Prostate gland (tissue), 2 donors: ENCODE results near the gene TNNC1. TPM values are rescaled to one million over a fixed set of nuclear protein-coding genes. Genes with fewer than 3 reads are reported as not detected.
A peak's percentile ranks its signal among the peaks of the same experiment; 100 is the strongest.

ENCODE experiments used
- DNase-seq: peaks from one replicate; pipeline ENCODE4 v3.0.0-alpha.2; 2019; ENCODE audit warnings: low spot score
- H3K27ac ChIP-seq, 2 donors: fragments of 200-600 bp; sonication (generic); 2 replicates each; pipeline ENCODE4 v1.5.1; 2017 to 2019
- H3K27me3 ChIP-seq: fragments of 200-600 bp; sonication (generic); replicated peaks from 2 replicates; pipeline ENCODE4 v1.5.1; 2019; ENCODE audit not compliant: insufficient read depth
- H3K36me3 ChIP-seq, 2 donors: fragments of 200-600 bp; sonication (generic); 1 replicate in 1 of 2; 2 replicates in 1 of 2; pipeline versions ENCODE4 v1.5.1 to v1.8.1; 2017 to 2019
- H3K4me1 ChIP-seq: fragments of 200-600 bp; sonication (generic); replicated peaks from 2 replicates; pipeline ENCODE4 v1.5.1; 2019
- H3K4me3 ChIP-seq, 2 donors: fragments of 200-600 bp; sonication (generic); 2 replicates each; pipeline ENCODE4 v1.5.1; 2017 to 2019
- H3K9me3 ChIP-seq: fragments of 200-600 bp; sonication (generic); 2 replicates; pipeline ENCODE4 v1.5.1; 2017
- POLR2A ChIP-seq: fragments of 450-650 bp; IDR thresholded peaks from one replicate; pipeline ENCODE4 v1.6.1; 2016; ENCODE audit warnings: antibody characterized with exemption, mild to moderate bottlenecking
- POLR2AphosphoS5 ChIP-seq: sonication (generic); formaldehyde crosslinking; IDR thresholded peaks from one replicate; pipeline ENCODE4 v1.6.1; 2017; ENCODE audit warnings: antibody characterized with exemption
- WGBS: methylation state at CpG from one replicate; pipeline ENCODE4 v1.1.5; 2018; 5-methylcytosine and 5-hydroxymethylcytosine counted together
- intact Hi-C: fragments of 100-400 bp; cut with DNase I; formaldehyde crosslinking; loops from one replicate; pipeline ENCODE4 v1.14.2; 2022
- total RNA-seq, 2 donors: library from RNA; depleted of rRNA; stranded (reverse); fragments of >200 nt; gene quantifications; one replicate each; pipeline ENCODE4 v1.1.0, GENCODE V29; 2016
- TF ChIP-seq, protein P1 (sequence below), 4 experiments: fragments of 200-600 bp in 2 of 4; fragments of 450-650 bp in 2 of 4; sonication (generic) in 2 of 4; IDR thresholded peaks; 1 replicate in 3 of 4; 2 replicates in 1 of 4; pipeline ENCODE4 v1.5.1; 2016 to 2019; ENCODE audit warnings: antibody characterized with exemption in 4 of 4, mild to moderate bottlenecking in 2 of 4, moderate library complexity in 2 of 4

The TNNC1 gene
- total RNA-seq, 2 donors from 2014 or later: 2.7 to 109 TPM

DNA sequence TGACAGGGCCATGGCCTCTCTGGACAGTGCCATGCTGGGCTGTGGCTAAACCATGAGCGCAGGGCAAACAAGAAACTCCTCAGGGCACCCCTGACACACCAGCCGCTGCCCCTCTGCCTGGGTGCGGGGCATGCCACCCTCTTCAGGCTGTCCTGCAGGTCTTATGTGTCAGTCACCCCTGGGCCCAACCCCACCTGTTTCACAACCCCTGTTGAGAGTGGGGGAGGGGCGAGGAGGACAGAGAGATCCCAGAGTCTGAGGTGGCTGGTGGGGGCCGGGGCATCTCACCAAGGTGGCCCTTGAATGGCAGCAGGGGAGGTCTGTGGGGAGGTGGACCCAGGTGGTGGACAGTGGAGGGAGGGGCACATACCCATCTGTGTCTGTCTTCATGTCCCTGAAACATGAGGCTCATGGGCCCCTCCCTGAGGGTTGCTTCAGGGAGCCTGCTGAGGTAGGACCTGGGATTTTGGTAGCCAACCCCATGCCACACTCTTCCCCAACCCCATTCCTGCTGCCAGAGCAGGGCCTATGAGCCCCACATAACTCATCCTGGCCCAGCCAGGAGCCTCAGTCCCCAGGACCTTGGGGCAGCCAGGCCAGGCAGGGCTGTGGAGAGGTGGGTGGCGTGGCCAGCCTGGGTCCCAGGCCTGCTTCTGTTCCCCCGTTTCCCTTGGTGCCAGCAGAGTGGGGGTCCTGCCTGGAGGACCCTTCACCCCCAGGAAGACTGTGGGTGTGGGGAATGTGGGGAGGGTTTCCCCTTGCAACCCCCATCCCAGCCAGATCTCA, 39.6 kb upstream of the TNNC1 start:
- no peaks in the 10 kb centered on the region for H3K9me3 ChIP-seq
- TF ChIP-seq, protein P1, sequence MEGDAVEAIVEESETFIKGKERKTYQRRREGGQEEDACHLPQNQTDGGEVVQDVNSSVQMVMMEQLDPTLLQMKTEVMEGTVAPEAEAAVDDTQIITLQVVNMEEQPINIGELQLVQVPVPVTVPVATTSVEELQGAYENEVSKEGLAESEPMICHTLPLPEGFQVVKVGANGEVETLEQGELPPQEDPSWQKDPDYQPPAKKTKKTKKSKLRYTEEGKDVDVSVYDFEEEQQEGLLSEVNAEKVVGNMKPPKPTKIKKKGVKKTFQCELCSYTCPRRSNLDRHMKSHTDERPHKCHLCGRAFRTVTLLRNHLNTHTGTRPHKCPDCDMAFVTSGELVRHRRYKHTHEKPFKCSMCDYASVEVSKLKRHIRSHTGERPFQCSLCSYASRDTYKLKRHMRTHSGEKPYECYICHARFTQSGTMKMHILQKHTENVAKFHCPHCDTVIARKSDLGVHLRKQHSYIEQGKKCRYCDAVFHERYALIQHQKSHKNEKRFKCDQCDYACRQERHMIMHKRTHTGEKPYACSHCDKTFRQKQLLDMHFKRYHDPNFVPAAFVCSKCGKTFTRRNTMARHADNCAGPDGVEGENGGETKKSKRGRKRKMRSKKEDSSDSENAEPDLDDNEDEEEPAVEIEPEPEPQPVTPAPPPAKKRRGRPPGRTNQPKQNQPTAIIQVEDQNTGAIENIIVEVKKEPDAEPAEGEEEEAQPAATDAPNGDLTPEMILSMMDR (IDR thresholded peaks at IDR 0.05): no peak
- TF ChIP-seq POLR2AphosphoS5: no peak
- TF ChIP-seq POLR2A: no peak
- intact Hi-C loops: no loop called here
- H3K4me1 ChIP-seq: no peaks in the 10 kb centered on the region
- no peak overlapping the region for H3K4me3 ChIP-seq
- no peaks in the 10 kb centered on the region for H3K27me3 ChIP-seq
- no peak for DNase-seq
- WGBS: 77% methylated on average over 6 of the region's 7 CpGs
- H3K27ac ChIP-seq: no peak overlapping the region
- peaks cover 31 to 41% of the 10 kb centered on the region in 2 donors for H3K36me3 ChIP-seq

DNA sequence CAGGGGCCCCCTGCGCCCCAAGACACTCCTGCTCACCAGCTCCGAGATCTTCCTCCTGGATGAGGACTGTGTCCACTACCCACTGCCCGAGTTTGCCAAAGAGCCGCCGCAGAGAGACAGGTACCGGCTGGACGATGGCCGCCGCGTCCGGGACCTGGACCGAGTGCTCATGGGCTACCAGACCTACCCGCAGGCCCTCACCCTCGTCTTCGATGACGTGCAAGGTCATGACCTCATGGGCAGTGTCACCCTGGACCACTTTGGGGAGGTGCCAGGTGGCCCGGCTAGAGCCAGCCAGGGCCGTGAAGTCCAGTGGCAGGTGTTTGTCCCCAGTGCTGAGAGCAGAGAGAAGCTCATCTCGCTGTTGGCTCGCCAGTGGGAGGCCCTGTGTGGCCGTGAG, 38.2 kb upstream of the TNNC1 start:
- H3K27me3 ChIP-seq: no peaks in the 10 kb centered on the region
- 85% methylated on average over 21 of the region's 21 CpGs for WGBS
- DNase-seq: no peak
- peaks cover 38 to 54% of the 10 kb centered on the region in 2 donors for H3K36me3 ChIP-seq
- no peaks in the 10 kb centered on the region for H3K9me3 ChIP-seq
- TF ChIP-seq, protein P1 (IDR thresholded peaks at IDR 0.05): no peak
- TF ChIP-seq POLR2A (no peak), POLR2AphosphoS5 (no peak)
- H3K27ac ChIP-seq: no peak overlapping the region
- H3K4me3 ChIP-seq: no peak overlapping the region
- intact Hi-C loops: no loop called here
- no peaks in the 10 kb centered on the region for H3K4me1 ChIP-seq

DNA sequence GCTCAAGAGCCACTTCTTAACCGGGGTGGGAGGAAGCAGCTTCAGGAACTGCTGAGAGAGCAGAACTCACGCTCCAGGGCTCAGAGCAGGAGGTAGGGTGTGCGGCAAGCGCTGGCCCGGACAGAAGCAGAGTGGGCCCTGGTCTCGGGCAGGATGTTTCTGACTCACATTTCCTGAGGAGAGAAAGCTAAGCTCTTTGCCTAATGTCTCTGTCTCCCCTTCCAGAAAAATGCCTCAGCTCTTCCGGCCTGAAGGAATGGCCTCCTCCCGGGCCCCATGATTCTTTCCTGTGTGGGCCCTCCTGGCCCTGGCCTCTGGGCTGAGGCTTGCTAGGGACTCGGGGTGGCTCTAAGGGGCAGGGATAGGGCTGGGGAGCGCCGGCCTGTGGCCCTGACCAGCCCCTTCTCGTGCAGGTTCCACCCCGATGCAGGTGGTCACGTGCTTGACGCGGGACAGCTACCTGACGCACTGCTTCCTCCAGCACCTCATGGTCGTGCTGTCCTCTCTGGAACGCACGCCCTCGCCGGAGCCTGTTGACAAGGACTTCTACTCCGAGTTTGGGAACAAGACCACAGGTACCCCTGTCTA, 37.2 kb upstream of the TNNC1 start:
- peaks cover 38 to 58% of the 10 kb centered on the region in 2 donors for H3K36me3 ChIP-seq
- WGBS: 80% methylated on average over 23 of the region's 23 CpGs
- no peaks in the 10 kb centered on the region for H3K27me3 ChIP-seq
- intact Hi-C loops: no loop called here
- H3K4me1 ChIP-seq: no peaks in the 10 kb centered on the region
- H3K4me3 ChIP-seq: no peak overlapping the region
- H3K9me3 ChIP-seq: no peaks in the 10 kb centered on the region
- H3K27ac ChIP-seq: peak overlapping the region in 1 of 2 donors; percentile 38
- TF ChIP-seq POLR2A (no peak), POLR2AphosphoS5 (no peak)
- TF ChIP-seq, protein P1 (IDR thresholded peaks at IDR 0.05): no peak
- no peak for DNase-seq

DNA sequence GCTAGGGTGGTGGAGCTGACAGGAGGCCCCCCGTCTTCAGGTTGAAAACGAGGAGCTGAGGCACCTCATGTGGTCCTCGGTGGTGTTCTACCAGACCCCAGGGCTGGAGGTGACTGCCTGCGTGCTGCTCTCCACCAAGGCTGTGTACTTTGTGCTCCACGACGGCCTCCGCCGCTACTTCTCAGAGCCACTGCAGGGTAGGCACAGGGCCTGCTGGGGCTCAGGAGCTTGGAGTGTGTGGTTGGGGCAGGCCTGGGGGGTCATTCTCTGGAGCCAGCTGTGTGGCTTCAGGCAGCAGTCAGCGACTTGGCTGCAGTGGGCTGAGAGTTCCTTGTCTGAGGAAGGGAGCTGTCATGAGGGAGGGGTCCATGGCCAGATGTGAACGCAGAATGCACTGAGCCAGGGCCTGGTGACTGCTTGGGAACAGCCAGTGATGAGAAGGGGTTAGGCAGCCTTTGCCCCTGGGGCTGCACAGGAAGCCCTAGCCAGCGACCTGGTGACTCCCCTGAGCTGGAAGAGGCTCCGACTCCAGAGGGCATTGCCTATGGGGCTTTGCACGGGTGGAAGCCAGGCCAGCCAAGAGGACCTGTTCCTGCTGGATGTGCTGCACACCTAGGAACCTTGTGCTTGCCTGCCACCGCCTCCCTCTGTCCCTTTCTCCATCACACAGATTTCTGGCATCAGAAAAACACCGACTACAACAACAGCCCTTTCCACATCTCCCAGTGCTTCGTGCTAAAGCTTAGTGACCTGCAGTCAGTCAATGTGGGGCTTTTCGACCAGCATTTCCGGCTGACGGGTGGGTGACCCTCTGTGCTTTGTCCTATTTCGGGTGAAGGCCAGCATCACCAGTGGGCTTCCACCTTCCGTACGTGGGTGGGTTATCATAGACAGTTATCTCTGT, 36.4 kb upstream of the TNNC1 start:
- Histone ChIP-seq H3K9me3 (no peaks in the 10 kb centered on the region), H3K36me3 (peaks cover 38 to 58% of the 10 kb centered on the region in 2 donors), H3K27me3 (no peaks in the 10 kb centered on the region), H3K27ac (peak overlapping the region; percentile 38 to 57), H3K4me1 (no peaks in the 10 kb centered on the region), H3K4me3 (no peak overlapping the region)
- WGBS: 74% methylated on average over 22 of the region's 22 CpGs
- DNase-seq: no peak
- TF ChIP-seq POLR2A (no peak), POLR2AphosphoS5 (no peak)
- TF ChIP-seq, protein P1 (IDR thresholded peaks at IDR 0.05): no peak
- intact Hi-C loops: no loop called here
